CD4-positive, alpha-beta T cell treated with Interleukin-17A for 4 hours (primary cell): ENCODE measurements around the gene MAPK10.
"Not testable (repeated sequence)": the region's sequence is repeated elsewhere in the genome, so short reads cannot be mapped to it uniquely, and the experiment has no call there.

ENCODE experiments used
- DNase-seq: peaks from one replicate; pipeline ENCODE4 v3.0.0-alpha.2; 2020; ENCODE audit warnings: mixed read lengths

The MAPK10 gene

DNA sequence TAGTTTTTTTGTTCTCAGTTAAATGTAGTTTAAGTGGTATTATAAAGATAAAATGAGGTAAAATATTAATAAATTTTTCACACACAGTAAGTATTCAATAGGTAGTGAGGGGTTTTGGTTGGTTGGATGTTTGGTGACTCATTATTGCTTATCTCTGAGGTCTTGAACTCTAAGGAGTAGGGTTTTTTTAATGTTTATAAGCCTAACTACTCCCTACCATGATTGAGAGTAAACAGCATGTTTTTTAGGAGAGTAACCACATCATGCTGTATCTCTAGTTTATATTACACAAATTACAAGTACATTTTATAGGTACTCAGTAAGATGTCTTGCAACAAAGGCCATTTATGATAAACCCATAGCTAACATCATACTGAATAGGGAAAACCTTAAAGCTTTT, 181.6 kb downstream of the MAPK10 start:
- no peak for DNase-seq

DNA sequence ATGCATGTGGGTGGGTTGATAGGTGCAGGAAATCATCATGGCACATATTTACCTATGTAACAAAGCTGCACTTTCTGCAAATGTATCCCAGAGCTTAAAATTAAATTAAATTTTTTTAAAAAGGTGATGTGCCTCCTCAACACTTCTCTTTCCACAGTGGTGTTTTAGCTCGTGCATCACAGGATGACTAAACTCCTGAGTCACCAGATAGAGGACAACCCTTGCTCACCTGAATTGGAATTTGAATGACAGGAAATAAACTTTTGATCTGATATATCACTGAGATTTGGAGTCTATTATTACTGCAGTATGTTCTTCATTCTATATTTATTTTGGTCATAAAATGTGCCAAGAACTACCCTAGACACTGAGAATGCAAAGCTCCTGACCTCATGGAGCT, 185.3 kb downstream of the MAPK10 start:
- no peak for DNase-seq

DNA sequence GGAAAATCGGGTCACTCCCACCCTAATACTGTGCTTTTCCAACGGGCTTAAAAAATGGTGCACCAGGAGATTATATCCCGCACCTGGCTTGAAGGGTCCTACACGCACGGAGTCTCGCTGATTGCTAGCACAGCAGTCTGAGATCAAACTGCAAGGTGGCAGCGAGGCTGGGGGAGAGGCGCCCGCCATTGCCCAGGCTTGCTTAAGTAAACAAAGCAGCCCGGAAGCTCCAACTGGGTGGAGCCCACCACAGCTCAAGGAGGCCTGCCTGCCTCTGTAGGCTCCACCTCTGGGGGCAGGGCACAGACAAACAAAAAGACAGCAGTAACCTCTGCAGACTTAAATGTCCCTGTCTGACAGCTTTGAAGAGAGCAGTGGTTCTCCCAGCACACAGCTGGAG, 191.5 kb downstream of the MAPK10 start:
- DNase-seq: not testable (repeated sequence)

DNA sequence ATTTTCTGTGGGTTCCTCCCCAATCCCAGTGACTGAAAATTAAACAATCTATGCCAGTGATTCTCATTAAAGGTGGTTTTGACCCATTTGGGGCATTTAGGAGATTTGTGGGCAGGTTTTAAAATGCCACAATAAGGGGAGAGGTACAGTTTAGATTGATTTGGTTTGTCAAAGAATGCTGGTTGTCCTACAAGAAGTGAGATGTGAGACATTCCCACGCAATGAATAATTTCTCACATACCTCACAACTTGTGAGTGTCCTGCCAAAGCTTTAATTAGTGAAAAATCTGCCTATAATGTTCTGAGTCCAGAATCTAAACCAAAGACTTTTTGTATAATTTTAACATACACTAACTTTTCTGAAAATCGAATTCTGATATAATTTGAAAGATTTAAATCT, 199.4 kb downstream of the MAPK10 start:
- no peak for DNase-seq

DNA sequence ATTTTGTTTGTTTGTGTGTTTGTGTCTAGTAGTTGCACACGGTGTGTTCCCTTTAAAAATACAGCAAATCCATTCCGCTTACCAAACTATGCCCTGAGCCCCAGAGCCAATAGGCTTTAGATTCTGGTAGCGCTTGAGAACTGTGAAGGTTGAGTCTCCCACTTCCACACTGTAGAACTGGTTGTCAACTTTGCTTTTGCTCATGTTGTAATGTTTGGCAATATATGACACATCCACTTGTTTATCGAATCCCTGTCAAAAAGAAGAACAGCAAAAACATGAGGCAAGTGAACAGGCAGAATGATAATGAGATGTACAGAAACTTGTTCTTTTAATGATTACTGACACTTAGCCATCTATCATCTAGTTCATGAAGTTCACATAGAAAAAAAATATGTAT, 200.6 kb downstream of the MAPK10 start:
- DNase-seq: no peak

DNA sequence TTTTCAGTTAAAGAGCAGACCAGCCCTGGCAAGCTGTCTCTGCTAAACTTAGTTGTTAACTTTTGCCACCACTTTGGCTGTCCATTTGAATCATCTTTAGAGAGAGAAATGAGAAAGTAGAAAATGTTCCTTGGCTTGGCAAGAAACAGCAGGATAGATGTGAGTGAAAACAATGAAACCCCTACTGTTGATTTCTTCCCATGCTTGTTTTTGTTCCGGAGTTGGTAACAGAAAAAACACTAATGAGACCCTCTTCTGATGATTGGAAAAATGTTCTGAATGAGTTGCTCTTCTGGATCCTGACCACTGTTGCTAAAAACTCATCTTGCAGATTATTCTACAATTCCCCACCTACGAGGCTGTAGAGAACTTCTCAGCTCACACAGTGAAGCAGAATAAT, 203.3 kb downstream of the MAPK10 start:
- DNase-seq: no peak

DNA sequence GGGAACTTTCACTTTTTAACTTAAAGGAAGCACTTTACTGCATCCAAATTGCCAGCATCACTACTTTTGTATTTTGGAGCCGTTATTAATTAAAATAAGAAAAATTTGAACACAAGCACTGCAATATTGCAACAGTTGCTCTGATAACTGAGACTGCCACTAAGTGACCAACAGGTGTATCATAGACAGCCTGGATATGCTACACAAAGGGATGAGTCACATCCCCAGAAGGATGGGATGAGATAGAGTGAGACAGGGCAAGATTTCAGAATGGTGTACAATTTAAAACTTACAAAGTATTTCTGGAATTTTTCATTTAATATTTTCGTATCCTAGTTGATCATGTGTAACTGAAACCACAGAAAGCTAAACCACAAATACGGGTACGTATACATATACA, 204.1 kb downstream of the MAPK10 start:
- no peak for DNase-seq

DNA sequence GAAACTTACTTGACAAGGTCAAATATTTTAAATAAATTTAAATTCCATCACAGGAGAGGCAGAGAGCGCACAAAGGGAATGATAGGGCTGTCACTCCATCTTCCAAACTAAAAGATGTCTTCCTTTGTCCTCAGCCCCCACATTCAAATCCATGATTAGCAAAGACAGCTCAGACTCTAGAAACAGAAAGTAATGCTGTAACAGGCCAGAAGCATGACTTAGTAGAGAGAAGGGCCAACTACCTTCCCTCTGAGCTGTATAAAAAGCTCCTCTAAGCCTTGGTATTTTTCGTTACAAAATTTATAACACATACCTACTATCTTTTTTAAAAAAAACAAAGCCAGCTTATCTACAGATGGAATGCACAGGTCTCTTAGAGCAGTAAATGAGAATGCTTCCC, 207.4 kb downstream of the MAPK10 start:
- DNase-seq: no peak

DNA sequence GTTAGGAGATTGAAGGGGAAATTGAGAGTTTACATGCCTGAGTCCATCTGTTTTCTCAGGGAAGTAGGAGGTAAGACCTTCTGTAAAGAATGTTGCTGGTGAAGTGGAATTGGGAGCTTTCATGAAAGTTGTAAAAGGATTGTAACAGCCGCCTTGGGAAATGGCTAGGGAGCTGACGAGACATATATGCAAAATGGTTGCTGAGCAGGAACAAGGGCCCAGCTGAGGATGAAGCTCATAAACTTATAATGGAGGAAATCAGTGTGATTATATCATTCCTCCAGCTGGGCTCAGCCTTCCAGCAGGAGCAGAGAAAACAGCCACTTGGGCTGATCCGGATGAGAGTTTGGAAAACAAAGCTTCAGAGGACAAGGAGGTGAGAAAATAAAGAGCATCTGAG, 208.7 kb downstream of the MAPK10 start:
- DNase-seq: no peak

DNA sequence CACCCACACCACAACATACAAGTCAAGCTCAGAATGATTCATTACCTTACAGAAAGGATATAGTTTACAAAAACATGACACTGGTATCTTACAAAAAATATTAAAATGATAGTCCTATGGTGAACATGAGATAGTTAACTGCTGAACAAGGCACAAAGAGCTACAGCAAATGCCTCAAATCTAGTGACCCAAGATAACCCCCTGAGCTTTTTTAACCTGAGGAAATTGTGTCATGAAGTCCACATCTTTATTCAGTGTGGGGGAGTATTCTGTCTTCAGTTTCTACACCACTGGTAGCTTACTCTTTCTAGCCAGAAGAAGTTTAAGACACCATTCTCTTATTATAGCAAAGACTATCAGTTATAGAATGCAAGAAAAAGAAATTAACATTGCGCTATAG, 218.7 kb downstream of the MAPK10 start:
- DNase-seq: no peak

DNA sequence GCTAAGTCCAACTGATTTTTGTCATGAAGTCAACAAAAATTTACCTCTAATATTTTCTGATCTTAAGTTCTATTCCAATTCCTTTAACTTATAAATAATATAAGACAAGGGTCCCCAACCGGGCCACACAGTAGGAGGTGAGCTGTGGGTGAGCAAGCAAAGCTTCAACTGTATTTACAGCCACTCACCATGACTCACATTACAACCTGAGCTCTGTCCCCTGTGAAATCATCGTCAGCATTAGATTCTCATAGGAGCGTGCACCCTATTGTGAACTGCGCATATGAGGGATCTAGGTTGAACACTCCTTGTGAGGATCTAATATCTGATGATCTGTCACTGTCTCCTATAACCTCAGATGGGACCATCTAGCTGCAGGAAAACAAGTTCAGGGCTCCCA, 227.4 kb downstream of the MAPK10 start:
- no peak for DNase-seq

DNA sequence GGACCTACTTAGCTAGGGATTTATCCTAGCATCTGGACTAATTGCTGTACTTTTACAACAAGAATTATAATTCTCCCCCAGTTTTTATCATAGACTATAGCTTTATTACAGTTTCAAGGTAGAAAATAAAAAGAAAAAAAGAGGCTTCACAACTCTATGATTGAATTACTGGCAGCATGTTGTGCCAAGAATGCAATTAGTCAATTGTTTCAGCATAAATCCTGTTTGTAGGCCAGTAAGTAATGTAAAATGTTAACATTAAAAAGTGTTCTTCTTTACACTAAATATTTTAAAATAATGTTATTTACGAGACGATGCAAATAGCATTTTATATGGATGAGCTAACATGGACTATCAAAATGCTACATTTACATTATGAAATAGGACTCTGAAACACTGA, 228.4 kb downstream of the MAPK10 start:
- DNase-seq: no peak

DNA sequence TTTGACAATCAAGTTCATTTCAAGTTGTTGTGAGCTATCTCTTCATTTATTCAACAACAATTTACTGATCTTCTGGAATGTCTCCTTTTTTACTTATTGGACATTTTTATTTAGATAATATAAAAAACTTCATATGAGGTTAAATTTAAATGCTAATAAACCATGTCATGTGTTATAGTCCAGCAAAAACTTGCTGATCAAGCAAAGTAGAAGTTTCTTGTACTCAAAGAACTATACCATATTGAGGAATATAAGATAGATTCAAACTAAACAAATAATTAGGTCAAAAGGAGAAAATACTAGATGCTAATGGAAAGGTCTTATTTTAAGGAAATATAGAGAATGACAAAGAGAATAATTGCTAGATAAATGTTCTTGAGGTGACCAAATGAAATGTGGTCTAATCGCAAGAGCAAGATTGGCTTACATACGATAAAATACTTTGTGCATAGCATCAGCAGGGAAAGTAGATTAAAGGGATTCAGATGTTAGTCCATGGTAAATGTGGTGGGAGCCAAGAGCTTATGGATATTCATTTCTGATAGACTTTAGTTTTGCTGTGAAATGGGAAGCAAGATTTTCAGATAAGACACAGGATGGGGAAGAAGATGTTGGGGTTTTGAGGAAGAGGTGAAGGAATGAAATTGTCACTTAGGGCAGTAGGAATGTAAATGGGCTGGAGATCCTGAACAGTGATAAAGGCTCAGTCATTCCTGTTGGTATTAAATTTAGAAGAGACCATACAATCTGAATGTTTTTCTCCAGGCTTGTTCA, 229.5 kb downstream of the MAPK10 start:
- no peak for DNase-seq

DNA sequence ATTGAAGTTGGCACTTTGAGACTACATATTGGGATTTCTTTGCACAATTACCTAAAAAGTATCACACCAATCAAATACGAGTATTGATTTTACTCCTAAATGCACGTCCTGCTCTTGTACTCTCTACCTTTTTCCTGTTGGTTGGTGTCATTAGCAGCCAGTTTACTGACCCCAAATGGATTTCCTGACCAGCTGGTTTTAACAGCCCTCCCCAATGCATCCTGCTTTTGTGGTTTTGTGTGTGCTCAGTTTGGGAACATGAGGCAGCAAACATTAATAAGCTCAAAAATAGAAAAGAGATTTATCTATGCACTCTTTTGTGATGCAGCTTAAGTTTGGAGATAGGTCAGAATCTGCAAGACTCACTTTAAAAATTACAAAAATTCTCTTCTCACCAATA, 230.3 kb downstream of the MAPK10 start:
- DNase-seq: no peak

DNA sequence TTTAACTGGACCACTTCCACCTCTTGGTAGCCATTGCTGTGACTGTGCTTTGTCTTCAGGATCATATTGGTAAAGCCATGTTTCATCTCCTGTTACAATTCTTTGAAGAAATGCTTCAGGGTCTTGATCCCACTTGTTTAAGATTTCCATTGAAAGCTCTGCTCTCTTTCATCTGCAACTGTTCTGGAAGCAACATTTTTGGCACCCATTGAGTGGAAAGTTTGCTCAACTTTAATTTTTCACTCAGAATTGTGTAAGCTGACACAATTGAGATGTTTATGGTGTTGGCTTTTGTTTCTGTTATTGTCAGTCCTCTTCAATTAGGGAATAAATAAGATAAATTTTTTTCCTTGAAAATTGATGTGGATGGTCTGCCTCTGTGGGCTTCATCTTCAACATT, 237.4 kb downstream of the MAPK10 start:
- DNase-seq: no peak

DNA sequence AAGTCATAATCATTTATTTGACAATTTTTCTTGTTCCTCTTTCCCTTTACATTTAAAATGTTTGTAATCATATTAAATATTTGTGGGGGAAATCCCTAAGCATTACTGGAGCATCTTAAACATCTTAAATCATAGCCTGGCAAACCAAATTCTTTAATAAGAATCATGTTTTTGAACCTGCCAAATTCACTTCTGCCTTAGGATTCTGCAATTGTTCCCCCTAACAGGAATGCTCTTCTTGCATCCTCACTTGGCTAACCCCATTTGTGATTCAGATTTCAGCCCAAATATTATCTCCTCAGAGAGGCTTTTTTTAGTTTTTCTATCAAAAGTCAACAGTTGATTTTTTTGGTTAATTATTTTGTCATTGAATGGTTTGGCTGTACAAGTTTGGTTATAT, 241.1 kb downstream of the MAPK10 start:
- DNase-seq: no peak

DNA sequence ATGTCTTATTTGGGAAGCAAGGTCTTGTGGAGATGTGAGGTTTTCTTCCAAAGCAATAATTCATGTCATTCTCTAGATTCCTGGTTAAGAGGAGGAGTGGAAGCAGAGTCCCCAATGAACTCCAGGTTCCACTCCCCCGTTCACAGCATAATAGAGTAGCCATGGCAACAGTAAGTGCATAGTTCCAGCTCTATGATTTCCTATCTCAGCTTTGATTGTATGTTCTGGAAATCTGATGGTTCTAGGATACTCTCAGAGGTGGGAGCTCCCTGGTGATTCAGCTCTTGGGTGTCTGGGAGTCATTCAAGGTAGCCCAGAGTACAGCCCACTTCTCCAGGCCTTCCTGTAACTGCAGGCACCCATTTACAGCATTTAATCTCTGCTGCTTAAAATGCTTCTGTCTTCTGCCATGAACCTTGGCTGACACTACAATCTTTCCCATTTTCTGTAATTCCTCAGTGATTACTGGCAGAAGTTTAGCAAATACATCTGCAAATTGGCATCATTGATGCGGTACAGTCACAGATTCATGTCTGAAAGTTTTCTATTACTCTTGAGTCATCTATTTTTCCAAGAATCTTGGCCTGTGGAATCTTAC, 242.0 kb downstream of the MAPK10 start:
- no peak for DNase-seq

DNA sequence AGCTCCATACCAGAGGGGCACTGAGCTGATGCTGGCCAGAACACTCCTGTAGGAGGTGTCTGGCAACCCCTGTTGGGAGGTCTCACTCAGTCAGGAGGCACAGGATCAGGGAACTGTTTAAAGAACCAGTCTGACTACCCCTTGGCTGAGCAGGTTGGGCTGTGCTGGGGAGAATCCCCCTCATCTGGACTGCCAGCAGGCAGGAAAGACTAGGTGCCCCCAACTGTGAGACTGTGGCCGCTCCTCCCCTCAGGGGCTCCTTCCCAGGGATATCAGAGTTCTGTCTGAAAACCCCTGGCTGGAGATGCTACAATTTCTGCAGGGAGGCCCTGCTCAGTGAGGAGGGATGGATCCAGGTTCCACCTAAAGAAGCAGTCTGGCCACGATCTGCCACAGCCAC, 245.3 kb downstream of the MAPK10 start:
- no peak for DNase-seq

DNA sequence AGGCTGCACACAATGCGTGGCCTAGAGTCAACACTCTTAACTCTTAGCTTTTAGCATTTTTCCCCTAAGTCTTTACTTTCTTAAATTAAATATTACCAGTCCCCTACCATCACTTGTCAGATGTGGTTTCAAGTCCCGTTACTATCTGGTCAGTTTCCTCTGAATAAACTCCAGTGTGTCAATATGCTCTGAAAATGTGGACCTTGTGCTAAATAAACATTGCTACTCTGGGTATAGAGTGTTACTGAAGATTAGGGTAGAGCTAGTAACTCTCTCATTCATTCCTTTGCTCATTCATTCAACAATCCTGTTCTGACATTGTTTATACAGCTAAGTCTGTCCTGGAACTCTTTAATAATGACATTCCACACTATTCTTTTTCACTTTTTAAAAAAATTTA, 251.0 kb downstream of the MAPK10 start:
- no peak for DNase-seq

DNA sequence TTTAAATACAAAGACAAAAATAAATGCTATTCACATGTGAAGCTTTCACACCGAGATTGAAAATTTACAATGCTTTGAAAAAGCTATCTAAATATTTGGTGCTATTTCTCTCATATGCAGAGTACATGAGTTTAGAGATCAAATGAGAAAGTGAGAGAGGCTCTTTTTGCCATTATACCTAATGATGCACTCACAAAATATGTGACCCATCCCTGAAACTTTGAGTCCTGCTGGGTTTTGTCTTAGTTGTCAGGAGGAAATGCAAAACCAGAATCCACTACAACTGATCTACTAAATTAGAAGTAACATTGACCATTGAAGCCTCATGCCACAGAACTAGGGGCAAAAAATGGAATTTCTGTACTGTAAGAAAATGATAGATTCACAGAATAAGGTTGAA, 251.7 kb downstream of the MAPK10 start:
- DNase-seq: no peak

DNA sequence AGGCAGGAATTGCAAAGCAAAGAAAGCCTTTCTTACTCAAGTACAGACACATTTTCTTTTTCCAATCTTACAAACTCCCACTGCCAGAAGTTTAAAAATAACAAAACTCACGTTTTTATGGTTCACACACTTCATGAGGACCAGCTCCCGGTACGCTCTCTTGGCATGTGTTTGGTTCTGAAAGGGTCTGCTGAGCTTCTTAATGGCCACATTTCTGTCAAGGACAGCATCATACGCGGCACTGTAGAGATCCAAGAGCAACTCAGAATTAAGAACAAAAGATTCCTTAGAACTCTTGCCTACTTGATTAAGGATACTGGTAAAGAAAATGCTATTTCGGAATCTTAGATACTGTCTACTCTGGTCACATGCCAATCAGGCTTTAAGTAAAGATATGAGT, 252.7 kb downstream of the MAPK10 start:
- DNase-seq: no peak

DNA sequence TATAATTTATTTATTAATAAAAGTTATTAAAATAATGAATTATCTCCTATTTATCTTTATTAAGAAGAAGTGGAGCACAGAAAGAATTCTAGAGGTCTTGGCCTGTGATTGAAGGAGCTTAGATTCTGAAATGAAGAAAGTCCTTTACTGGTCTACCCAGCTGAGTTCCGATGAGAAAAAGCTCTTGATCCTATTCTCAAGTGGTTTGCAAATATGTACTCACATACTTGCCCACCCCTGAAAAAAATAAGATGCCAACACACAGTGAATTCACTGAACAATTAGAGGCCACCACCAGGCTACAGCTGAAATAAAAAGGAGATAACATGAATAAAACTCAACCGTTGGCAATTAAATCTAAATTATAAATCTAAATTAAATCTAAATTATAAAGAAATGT, 253.4 kb downstream of the MAPK10 start:
- DNase-seq: no peak

DNA sequence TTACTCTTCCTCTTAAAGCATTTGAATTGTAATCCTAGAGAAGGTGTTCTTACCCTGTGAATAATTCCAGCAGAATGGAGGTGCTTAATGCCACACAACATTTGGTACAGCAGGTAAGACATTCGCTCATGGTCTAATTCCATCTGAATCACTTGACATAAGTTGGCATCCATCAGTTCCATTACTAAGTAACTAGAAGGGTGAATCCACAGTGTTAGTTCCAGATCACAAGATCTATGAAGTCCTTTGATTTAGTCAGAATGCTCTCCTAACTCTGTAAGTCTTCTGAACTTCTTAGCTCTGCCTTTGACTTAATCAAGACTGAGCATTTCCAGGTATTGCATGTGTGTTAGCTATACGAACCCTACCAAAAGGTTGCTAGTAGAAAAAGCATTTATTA, 258.0 kb downstream of the MAPK10 start:
- no peak for DNase-seq

DNA sequence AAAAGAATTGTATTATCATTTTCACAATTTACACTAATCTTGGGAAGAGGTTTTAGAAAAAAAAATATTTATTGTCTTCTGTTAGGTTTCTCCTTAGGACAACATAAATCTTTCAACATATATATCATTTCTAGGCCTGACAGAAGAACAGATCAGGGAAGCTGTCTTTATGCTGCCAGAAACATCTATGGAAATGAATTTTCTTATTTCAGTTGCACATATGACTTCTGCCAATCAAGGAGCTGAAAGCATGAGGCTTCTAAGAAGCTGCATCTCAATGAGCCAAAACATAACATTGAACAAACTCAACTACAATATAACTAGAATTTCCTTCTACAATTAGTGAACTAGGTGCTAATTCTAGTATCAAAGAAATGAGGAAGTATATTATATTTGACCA, 258.4 kb downstream of the MAPK10 start:
- DNase-seq: no peak

DNA sequence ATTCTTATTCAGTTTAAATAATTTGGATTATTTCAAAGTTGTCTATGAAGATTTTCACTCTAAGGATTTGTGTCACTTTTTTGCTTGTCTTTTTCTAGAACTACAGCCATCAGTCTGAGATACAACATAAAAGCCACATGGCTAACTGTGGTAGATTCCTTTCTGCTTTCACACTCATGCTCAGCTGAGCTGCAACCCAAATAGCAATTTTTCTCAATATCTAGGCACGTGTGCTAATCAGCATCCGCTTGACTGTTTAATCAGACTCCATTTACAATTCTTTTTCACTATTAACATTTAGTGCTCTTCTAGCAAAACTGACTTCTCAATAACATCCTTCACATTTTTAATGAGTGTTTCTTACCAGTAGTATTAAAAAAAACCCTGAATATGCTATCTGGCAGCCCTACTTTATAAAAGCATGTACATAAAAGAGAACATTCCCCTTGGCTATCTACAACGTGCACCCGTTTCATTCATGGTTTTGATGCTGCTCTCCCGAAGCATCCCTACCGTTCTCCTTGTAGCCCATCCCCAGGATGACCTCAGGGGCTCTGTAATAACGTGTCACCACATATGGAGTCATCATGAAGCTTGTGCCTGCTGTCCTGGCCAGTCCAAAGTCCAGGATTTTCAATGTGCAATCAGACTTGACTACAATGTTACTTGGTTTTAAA, 259.2 kb downstream of the MAPK10 start:
- no peak for DNase-seq
